Measurements from ENCODE around the gene RNF14. TPM values are rescaled to one million over a fixed set of nuclear protein-coding genes. Genes with fewer than 3 reads are reported as not detected.
"Not testable (repeated sequence)": the region's sequence is repeated elsewhere in the genome, so short reads cannot be mapped to it uniquely, and the experiment has no call there.

RNF14 gene
- total and polyA plus RNA-seq, 2 donors (not counting 1 experiment from before 2014, with no cell fraction given), result 10.5 to 26.6 TPM

DNA sequence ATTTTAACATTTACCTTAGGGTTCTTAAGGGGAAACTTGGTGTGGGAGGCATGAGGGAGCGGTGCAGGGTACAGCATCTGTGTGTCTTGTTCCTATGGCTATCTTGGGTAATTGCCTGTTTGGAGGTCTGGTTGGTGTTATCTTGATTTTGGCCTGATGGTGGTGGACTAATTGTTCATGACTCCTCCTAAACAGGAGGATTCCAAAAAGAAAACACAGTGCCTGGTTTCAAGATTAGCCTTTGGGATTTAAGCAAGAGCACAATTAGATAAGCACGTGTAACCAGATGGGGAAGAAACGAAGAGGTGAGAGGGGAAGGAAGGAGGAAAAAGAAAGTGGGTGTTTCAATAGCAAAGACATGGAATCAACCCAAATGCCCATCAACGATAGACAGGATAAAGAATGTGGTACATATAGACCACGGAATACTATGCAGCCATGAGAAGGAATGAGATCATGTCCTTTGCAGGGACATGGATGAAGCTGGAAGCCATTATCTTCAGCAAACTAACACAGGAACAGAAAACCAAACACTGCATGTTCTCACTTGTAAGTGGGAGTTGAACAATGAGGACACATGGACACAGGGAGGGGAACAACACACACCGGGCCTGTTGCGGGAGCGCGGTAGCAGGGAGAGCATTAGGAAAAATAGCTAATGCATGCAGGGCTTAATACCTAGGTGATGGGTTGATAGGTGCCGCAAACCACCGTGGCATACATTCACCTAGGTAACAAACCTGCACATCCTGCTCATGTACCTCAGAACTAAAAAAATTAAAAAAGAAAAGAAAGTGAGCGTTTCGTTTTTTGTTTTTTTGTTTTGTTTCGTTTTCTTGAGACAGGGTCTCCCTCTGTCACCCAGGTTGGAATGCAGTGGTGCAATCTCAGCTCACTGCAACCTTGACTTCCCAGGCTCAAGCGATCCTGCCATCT, 65.0 kb downstream of the RNF14 start:
- H3K9me3 Mint-ChIP-seq (ENCODE audit: insufficient read depth); H3K4me1 Mint-ChIP-seq; CTCF ChIA-PET; H3K79me2 ChIP-seq (ENCODE audit: control insufficient read depth, insufficient read depth, low read length); H3K27ac Mint-ChIP-seq; H3K27ac ChIP-seq (ENCODE audit: low read length in 2 of 2); H3K4me2 ChIP-seq (replicated peaks; ENCODE audit: low read depth, low read length, poor library complexity, severe bottlenecking); H4K20me1 ChIP-seq (ENCODE audit: control insufficient read depth, insufficient read depth, low read length, poor library complexity, severe bottlenecking); H3K4me3 ChIP-seq (ENCODE audit: control extremely low read depth in 1 of 5, extremely low read depth in 1 of 5, insufficient read depth in 1 of 5, low read depth in 2 of 5, low read length in 4 of 5); ATAC-seq (ENCODE audit: low read depth); H2AFZ ChIP-seq (ENCODE audit: insufficient read depth, low read depth, low read length, poor library complexity, severe bottlenecking); DNase-seq; H3K9ac ChIP-seq (ENCODE audit: low read length); H3K36me3 ChIP-seq (replicated peaks in 1 of 2; ENCODE audit: control extremely low read depth in 1 of 2, control insufficient read depth in 1 of 2, extremely low read depth in 1 of 2, insufficient read depth in 2 of 2, low read length in 1 of 2); POLR2A ChIA-PET; H3K4me3 Mint-ChIP-seq; H3K4me1 ChIP-seq (ENCODE audit: control insufficient read depth in 2 of 2, insufficient read depth in 2 of 2, low read length in 2 of 2); H3K9me3 ChIP-seq (ENCODE audit: control extremely low read depth in 1 of 3, control insufficient read depth in 2 of 3, insufficient read depth in 1 of 3, low read length in 2 of 3); intact Hi-C loops (cut with micrococcal nuclease): not testable (repeated sequence)
- WGBS (ENCODE audit: insufficient coverage), result 86% methylated on average over 9 of the region's 15 CpGs
- H3K27me3 Mint-ChIP-seq, result peaks cover 41% of the 10 kb centered on the region
- peaks cover 0 to 12% (median 2%) of the 10 kb centered on the region in 4 experiments for H3K27me3 ChIP-seq (replicated peaks in 1 of 4; ENCODE audit: control extremely low read depth in 1 of 4, control insufficient read depth in 3 of 4, insufficient read depth in 4 of 4, low read length in 3 of 4)

DNA sequence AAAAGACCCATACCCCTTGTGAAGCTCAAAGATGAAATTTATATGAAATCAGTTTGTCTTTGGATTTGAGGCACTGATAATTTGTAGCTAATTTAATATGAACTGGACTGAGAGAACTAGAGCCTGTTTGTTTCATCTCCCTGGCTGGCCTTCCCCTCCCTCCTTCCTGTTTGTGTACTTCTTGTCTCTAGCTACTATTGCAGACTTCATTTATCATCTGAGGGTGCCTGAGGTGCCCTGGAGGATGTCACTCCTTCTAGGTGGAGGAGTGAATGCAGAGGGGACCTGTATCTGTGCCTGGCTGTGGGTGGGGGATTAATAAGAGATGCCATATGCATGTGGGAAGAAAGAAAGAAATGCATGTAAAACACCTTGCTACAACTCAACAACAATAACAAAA, 66.1 kb downstream of the RNF14 start:
- POLR2A ChIA-PET, result no interaction called here
- Histone ChIP-seq H3K36me3 (replicated peaks in 1 of 2; ENCODE audit: control extremely low read depth in 1 of 2, control insufficient read depth in 1 of 2, extremely low read depth in 1 of 2, insufficient read depth in 2 of 2, low read length in 1 of 2) (no peaks in the 10 kb centered on the region), H3K27me3 (replicated peaks in 1 of 4; ENCODE audit: control extremely low read depth in 1 of 4, control insufficient read depth in 3 of 4, insufficient read depth in 4 of 4, low read length in 3 of 4) (peaks cover 0 to 12% (median 0%) of the 10 kb centered on the region in 4 experiments), H3K4me2 (replicated peaks; ENCODE audit: low read depth, low read length, poor library complexity, severe bottlenecking) (no peak overlapping the region), H3K4me3 (ENCODE audit: control extremely low read depth in 1 of 5, extremely low read depth in 1 of 5, insufficient read depth in 1 of 5, low read depth in 2 of 5, low read length in 4 of 5) (no peak overlapping the region), H2AFZ (ENCODE audit: insufficient read depth, low read depth, low read length, poor library complexity, severe bottlenecking) (no peak overlapping the region), H3K9me3 (ENCODE audit: control extremely low read depth in 1 of 3, control insufficient read depth in 2 of 3, insufficient read depth in 1 of 3, low read length in 2 of 3) (no peaks in the 10 kb centered on the region), H4K20me1 (ENCODE audit: control insufficient read depth, insufficient read depth, low read length, poor library complexity, severe bottlenecking) (no peaks in the 10 kb centered on the region), H3K27ac (ENCODE audit: low read length in 2 of 2) (no peak overlapping the region), H3K4me1 (ENCODE audit: control insufficient read depth in 2 of 2, insufficient read depth in 2 of 2, low read length in 2 of 2) (no peaks in the 10 kb centered on the region), H3K79me2 (ENCODE audit: control insufficient read depth, insufficient read depth, low read length) (no peaks in the 10 kb centered on the region), H3K9ac (ENCODE audit: low read length) (no peak overlapping the region)
- H3K9me3 Mint-ChIP-seq (ENCODE audit: insufficient read depth), result no peaks in the 10 kb centered on the region
- ATAC-seq (ENCODE audit: low read depth) (no peak), DNase-seq (no peak)
- TF ChIP-seq EZH2 (IDR thresholded peaks at IDR 0.05; ENCODE audit: borderline replicate concordance, insufficient read depth, low read depth, low read length, poor library complexity, severe bottlenecking), result no peak
- TF ChIP-seq, protein P1, sequence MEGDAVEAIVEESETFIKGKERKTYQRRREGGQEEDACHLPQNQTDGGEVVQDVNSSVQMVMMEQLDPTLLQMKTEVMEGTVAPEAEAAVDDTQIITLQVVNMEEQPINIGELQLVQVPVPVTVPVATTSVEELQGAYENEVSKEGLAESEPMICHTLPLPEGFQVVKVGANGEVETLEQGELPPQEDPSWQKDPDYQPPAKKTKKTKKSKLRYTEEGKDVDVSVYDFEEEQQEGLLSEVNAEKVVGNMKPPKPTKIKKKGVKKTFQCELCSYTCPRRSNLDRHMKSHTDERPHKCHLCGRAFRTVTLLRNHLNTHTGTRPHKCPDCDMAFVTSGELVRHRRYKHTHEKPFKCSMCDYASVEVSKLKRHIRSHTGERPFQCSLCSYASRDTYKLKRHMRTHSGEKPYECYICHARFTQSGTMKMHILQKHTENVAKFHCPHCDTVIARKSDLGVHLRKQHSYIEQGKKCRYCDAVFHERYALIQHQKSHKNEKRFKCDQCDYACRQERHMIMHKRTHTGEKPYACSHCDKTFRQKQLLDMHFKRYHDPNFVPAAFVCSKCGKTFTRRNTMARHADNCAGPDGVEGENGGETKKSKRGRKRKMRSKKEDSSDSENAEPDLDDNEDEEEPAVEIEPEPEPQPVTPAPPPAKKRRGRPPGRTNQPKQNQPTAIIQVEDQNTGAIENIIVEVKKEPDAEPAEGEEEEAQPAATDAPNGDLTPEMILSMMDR (IDR thresholded peaks at IDR 0.05), result no peak
- no peak overlapping the region for H3K27ac Mint-ChIP-seq
- no peak overlapping the region for H3K4me3 Mint-ChIP-seq
- CTCF ChIA-PET, result interaction anchor here (0.9 kb wide), 1 partner anchor 10 kb away, joined by 3 read pairs; no protein-coding TSS in a partner anchor
- H3K27me3 Mint-ChIP-seq, result peaks cover 44% of the 10 kb centered on the region
- intact Hi-C loops (cut with micrococcal nuclease), result no loop called here
- H3K4me1 Mint-ChIP-seq, result no peaks in the 10 kb centered on the region

Data from B cell (primary cell).